MM.1S (cell line): ENCODE results near the gene BMAL1.

Experiments used
- EZH2 ChIP-seq: fragments of 300-600 bp; sonication (generic); optimal IDR thresholded peaks from 2 replicates; pipeline ENCODE3; 2017; ENCODE audit warnings: low read depth, mild to moderate bottlenecking, antibody characterized with exemption, low read length, mixed read lengths
- EZH2phosphoT487 ChIP-seq: fragments of 300-600 bp; sonication (generic); IDR thresholded peaks from 2 replicates; pipeline ENCODE4 v1.6.1; 2018; ENCODE audit warnings: antibody characterized with exemption, low read length
- TF ChIP-seq, protein P1 (sequence below): fragments of 300-600 bp; sonication (generic); IDR thresholded peaks from 2 replicates; pipeline ENCODE4 v1.5.1; 2016; ENCODE audit warnings: antibody characterized with exemption, low read length, mixed read lengths

- TF ChIP-seq, protein P1, sequence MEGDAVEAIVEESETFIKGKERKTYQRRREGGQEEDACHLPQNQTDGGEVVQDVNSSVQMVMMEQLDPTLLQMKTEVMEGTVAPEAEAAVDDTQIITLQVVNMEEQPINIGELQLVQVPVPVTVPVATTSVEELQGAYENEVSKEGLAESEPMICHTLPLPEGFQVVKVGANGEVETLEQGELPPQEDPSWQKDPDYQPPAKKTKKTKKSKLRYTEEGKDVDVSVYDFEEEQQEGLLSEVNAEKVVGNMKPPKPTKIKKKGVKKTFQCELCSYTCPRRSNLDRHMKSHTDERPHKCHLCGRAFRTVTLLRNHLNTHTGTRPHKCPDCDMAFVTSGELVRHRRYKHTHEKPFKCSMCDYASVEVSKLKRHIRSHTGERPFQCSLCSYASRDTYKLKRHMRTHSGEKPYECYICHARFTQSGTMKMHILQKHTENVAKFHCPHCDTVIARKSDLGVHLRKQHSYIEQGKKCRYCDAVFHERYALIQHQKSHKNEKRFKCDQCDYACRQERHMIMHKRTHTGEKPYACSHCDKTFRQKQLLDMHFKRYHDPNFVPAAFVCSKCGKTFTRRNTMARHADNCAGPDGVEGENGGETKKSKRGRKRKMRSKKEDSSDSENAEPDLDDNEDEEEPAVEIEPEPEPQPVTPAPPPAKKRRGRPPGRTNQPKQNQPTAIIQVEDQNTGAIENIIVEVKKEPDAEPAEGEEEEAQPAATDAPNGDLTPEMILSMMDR, result no peak
- TF ChIP-seq EZH2, result no peak
- TF ChIP-seq EZH2phosphoT487, result no peak
Measured at GRCh38 chr11:13294178-13294577, 16.6 kb downstream of the BMAL1 start.
